Body of pancreas (tissue), 4 donors: ENCODE data around the gene TBATA.

Source experiments
- CTCF ChIP-seq, 7 experiments: fragments of 450-650 bp in 4 of 7; fragments of 200-600 bp in 3 of 7; sonication (generic) in 3 of 7; IDR thresholded peaks; one replicate each; pipeline ENCODE4 v1.5.1; 2016 to 2019; ENCODE audit warnings: antibody characterized with exemption in 7 of 7
- POLR2A ChIP-seq, 3 donors: fragments of 450-650 bp; IDR thresholded peaks; one replicate each; pipeline ENCODE4 v1.6.1; 2016; ENCODE audit warnings: antibody characterized with exemption in 3 of 3, mild to moderate bottlenecking in 2 of 3

GRCh38 chr10:70777063-70777875 lies 7.9 kb downstream of the TBATA start:
- TF ChIP-seq CTCF (IDR thresholded peaks at IDR 0.05) (no peak), POLR2A (IDR thresholded peaks at IDR 0.05) (no peak)
